GM21528 (cell line): Measurements from ENCODE around the gene LCN15.
"Not testable (repeated sequence)": the region's sequence is repeated elsewhere in the genome, so short reads cannot be mapped to it uniquely, and the experiment has no call there.

Experiments
- ATAC-seq: cut with Tn5 transposase; IDR thresholded peaks from one replicate; pipeline ENCODE4 v1.9.1; 2021; ENCODE audit warnings: mild to moderate bottlenecking, moderate library complexity; ENCODE audit not compliant: unreplicated experiment, low FRiP score

LCN15 gene

GRCh38 chr9:136723989-136724388, 40.3 kb downstream of the LCN15 start:
- ATAC-seq, result no peak

DNA sequence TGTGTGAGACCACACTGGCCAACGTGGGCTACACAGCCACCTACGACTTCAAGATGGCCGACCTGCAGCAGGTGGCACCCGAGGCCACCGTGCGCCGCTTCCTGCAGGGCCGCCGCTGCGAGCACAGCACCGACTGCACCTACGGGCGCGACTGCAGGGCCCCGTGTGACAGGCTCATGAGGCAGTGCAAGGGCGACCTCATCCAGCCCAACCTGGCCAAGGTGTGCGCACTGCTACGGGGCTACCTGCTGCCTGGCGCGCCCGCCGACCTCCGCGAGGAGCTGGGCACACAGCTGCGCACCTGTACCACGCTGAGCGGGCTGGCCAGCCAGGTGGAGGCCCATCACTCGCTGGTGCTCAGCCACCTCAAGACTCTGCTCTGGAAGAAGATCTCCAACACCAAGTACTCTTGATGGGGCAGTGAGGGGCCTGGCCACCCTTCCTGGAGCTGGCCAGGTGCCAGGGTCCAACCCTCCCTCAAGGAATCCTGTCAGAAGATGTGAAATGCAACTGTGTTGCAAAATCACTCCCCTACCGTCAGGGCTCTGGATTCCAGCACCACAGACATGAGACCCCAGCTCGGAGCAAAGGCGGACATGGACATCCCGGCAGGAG, 40.8 kb downstream of the LCN15 start:
- ATAC-seq, result no peak

DNA sequence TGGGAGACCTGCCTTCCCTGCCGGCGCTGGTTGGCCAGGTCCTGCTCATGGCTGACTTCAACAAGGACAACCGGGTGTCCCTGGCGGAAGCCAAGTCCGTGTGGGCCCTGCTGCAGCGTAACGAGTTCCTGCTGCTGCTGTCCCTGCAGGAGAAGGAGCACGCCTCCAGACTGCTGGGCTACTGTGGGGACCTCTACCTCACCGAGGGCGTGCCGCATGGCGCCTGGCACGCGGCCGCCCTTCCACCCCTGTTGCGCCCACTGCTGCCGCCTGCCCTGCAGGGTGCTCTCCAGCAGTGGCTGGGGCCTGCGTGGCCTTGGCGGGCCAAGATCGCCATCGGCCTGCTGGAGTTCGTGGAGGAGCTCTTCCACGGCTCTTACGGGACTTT, 41.4 kb downstream of the LCN15 start:
- ATAC-seq, result no peak

DNA sequence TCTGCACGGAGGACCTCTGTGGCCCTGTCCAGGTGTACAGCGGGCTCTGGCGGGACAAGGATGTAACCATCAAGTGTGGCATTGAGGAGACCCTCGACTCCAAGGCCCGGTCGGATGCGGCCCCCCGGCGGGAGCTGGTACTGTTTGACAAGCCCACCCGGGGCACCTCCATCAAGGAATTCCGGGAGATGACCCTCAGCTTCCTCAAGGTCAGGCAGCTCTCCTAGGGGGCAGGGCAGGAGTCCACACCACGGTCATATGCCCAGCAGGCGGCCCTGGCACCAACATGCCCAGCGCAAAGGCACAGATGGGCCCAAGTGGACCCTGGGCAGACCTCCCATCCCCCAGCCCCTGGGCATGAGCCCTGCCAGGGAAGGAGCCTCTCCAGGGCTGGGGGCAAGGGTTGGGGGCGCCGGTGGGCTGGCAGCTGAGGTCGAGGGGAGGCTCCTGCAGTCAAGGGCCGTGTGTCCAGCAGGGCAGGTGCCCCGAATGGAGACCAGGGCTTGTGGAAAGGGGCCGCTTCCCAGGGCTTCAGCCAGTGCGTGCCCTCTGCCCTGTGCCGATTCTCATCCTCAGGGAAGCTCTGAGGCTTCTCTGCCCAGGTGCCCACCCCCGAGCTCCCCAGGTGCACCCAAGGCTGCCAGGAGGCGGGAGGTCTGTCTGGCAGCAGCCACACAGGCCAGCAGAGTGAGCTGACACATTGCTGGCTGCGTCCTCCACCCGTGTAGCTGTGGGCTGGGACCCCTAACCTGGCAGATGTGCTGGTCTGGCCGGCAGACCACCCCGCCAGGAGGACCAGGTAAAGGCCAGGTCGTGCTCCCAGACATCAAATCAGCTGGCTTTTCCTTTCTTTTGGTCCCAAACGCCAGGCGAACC, 42.0 kb downstream of the LCN15 start:
- no peak for ATAC-seq

- ATAC-seq, result no peak
Measured at GRCh38 chr9:136721339-136722092, 42.8 kb downstream of the LCN15 start.

GRCh38 chr9:136720898-136721338, 43.4 kb downstream of the LCN15 start:
- no peak for ATAC-seq

- ATAC-seq, result no peak
Measured at GRCh38 chr9:136720251-136720897, 43.9 kb downstream of the LCN15 start.

- ATAC-seq, result no peak
Measured at GRCh38 chr9:136719195-136719880, 45.0 kb downstream of the LCN15 start.

DNA sequence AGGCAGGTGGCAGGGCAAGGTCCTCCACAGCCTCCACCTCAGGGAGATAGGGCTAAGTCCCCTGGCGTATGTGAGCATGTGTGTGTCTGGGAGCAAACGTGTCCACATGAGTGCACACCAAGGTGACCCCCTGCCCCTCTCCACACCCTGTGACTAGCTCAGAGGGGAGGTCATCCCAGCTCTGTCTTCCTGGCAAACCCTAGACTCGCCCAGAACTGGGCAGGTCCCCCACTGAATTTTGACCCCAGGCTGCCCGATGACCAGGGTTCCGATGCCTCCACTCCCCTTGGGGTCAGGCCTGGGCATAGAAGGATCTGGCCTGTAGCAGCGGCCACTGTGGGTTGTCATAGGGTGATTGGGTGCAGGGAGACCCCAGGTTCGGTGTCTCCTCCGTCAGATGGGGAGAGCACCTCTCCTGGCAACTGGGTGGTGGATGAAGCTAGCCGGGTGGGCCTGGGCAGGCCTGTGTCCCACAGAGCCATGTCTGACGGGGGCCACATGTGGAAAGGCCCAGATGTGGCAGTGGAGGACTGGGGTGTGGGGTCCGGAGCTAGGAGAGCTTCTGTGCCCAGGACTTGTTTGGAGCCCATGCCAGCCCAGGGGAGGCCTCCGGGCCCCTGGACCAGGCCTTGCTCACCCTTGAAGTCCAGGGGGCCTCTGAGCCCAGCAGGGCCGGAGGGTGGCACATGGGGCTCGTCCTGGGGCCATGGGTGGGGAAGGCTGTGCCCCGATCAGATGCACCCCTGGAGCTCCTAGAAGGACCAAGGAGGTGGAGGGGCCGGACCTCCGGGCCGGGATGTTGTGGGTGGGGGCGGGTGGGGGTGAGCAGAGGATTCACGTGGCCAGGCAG, 45.7 kb downstream of the LCN15 start:
- no peak for ATAC-seq

GRCh38 chr9:136717399-136717798, 46.9 kb downstream of the LCN15 start:
- ATAC-seq, result no peak

DNA sequence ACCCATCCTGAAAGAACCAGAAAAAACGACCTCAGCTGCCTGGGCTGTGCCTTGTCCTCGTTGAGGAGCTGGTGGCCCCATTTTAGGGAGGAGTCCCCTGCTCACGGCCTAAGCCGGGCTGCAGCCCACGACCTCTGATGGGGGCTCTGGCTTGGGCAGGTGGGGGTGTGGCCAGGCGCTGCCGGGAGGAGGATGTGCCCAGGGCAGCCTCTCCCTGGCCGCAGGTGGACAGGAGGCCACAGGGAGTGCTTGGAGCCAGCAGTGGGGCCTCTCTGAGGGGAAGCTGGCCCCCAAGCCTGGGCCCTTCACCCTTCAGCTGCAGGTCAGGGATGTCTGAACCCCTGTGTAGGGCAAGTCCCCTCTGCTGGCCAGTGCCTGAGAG, 49.4 kb downstream of the LCN15 start:
- ATAC-seq, result no peak

GRCh38 chr9:136714096-136714892, 50.0 kb downstream of the LCN15 start:
- ATAC-seq, result no peak

DNA sequence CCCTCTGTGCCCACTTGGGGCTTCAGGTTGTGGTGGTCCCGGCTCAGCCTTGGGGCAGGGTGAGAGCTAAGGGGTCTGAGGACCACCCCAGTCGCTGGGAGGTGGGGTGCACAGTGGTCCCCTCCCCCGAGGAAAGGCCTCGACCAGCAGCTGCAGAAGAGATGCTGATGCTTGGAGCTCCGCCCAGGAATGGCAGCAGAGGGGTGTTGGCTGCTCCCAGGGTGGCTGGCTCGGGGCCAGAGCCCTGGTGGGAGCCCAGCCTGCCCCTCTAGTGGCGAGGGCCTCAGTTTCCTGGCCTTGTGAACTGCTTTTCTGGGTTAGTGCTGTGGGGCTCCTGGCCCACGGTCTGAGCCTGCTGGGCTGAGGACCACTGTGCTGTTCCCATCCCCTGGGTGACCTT, 50.8 kb downstream of the LCN15 start:
- ATAC-seq, result no peak

- ATAC-seq, result no peak
Measured at GRCh38 chr9:136712690-136713544, 51.4 kb downstream of the LCN15 start.

DNA sequence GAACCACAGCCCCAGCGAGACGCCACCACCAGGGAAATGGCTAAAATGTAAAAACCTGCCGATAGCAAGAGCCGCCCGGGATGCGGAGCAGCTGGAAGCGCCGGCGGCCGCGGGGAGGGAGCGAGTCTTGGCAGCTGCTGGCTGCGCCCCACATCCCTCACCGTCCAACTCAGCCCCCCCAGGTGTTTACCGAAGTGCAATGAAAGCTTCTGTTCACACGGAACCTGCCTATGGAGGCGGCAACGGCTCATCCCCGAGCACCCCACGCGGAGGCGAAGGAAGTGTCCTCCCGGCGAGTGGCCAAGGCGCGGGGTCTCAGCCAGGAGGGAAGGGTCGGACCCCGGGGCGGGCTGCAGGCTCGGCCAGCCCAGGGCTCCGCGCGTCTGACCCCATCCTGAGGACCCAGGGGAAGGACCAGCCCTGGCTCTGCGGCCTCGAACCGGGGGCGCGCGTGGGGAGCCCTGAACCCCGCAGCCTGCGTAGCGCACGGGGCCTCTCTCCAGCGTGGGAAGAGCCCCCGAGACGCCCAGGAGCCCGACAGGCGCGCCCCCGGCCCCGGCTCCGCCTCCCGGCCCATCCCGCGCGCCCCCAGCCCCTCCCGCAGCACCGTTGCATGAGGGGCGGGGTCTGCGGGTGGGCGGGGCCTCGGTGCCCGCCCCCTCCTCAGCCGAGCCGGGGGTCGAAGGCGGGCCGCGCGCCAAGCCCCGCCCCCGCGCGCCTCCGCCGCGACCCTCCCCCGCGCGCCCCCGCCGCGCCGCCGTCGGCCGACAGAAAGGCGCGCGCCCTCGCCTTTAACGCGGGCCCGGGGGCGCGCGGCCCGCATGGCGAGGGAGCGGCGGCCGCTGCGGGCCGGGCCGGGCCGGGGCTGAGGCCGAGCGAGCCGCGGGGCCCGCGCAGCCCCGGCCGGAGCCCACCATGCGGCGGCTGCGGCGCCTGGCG, 52.3 kb downstream of the LCN15 start, which contains the start of gene DIPK1B:
DIPK1B (plus strand) TSS at position 822 of the 939 bp plus-strand sequence; CDS start at position 916, 94 bp downstream.
- ATAC-seq, result no peak

- not testable (repeated sequence) for ATAC-seq
Measured at GRCh38 chr9:136711219-136711648, 53.1 kb downstream of the LCN15 start.
